Stomach (tissue), 9 donors: ENCODE data around the gene ZNF436. TPM values are rescaled to one million over a fixed set of nuclear protein-coding genes. Genes with fewer than 3 reads are reported as not detected.

ENCODE experiments used
- DNase-seq, 2 donors: peaks; one replicate each; pipeline versions ENCODE4 v3.0.0 to v3.0.0-alpha.2; 2013 to 2019
- H3K27ac ChIP-seq, 5 donors: fragments of 200-600 bp in 4 of 5; sonication (generic) in 4 of 5; one replicate each; pipeline ENCODE4 v1.5.1; 2013 to 2019; ENCODE audit warnings: mild to moderate bottlenecking in 1 of 5, moderate library complexity in 1 of 5
- H3K27me3 ChIP-seq, 3 donors: fragments of 200-600 bp; sonication (generic); one replicate each; pipeline ENCODE4 v1.5.1; 2017 to 2019; ENCODE audit warnings: mixed run types in 1 of 3
- H3K36me3 ChIP-seq, 4 donors: fragments of 200-600 bp; sonication (generic); 1 replicate in 3 of 4; 2 replicates in 1 of 4; pipeline ENCODE4 v1.5.1; 2016 to 2019
- H3K4me1 ChIP-seq, 4 donors: fragments of 200-600 bp; sonication (generic); one replicate each; pipeline ENCODE4 v1.5.1; 2016 to 2019
- H3K4me3 ChIP-seq, 4 donors: fragments of 200-600 bp; sonication (generic) in 3 of 4; one replicate each; pipeline ENCODE4 v1.5.1; 2016 to 2019; ENCODE audit warnings: mild to moderate bottlenecking in 1 of 4
- H3K9me3 ChIP-seq, 4 donors: fragments of 200-600 bp; sonication (generic); one replicate each; pipeline ENCODE4 v1.5.1; 2016 to 2019
- CTCF ChIP-seq, 7 experiments: fragments of 450-650 bp in 4 of 7; fragments of 200-600 bp in 3 of 7; sonication (generic) in 3 of 7; IDR thresholded peaks; one replicate each; pipeline ENCODE4 v1.5.1; 2016 to 2019; ENCODE audit warnings: antibody characterized with exemption in 7 of 7, control low read depth in 2 of 7, mild to moderate bottlenecking in 1 of 7
- EP300 ChIP-seq: sonication (generic); formaldehyde crosslinking; IDR thresholded peaks from one replicate; pipeline ENCODE4 v1.6.1; 2017; ENCODE audit warnings: antibody characterized with exemption
- POLR2A ChIP-seq, 4 donors: fragments of 450-650 bp; IDR thresholded peaks; one replicate each; pipeline ENCODE4 v1.6.1; 2016; ENCODE audit warnings: antibody characterized with exemption in 4 of 4, control low read depth in 2 of 4, mild to moderate bottlenecking in 1 of 4, moderate library complexity in 1 of 4
- POLR2AphosphoS5 ChIP-seq, 3 donors: sonication (generic); formaldehyde crosslinking; IDR thresholded peaks; one replicate each; pipeline ENCODE4 v1.6.1; 2016; ENCODE audit warnings: antibody characterized with exemption in 3 of 3
- WGBS, 5 donors: extraction: QIAGEN DNeasy Blood & Tissue Kit in 3 of 5; methylation state at CpG; one replicate each; pipeline versions ENCODE4 v1.1.5 to v1.1.7; 2013 to 2018; 5-methylcytosine and 5-hydroxymethylcytosine counted together
- intact Hi-C: fragments of 100-400 bp; cut with DNase I; formaldehyde crosslinking; loops from one replicate; pipeline ENCODE4 v1.15.1; 2023; ENCODE audit warnings: low total_unique reads
- polyA plus RNA-seq, 3 donors: library from polyadenylated mRNA; stranded (reverse); fragments of 200-250 nt; gene quantifications; one replicate each; pipeline ENCODE4 v1.2.3, GENCODE V29; 2013
- total RNA-seq, 5 donors: library from RNA; depleted of rRNA; stranded (reverse); fragments of >200 nt; gene quantifications; one replicate each; pipeline versions ENCODE4 v1.1.0 to v1.2.3, GENCODE V29; 2014 to 2016
- donor health status: healthy with polysubstance abuse.
- donor health status: Bipolar disorder and iron deficiency.
- donor health status: healthy.

ZNF436 gene
- total and polyA plus RNA-seq, 8 donors, result 3.1 to 29.9 (median 9.3) TPM

- TF ChIP-seq CTCF (IDR thresholded peaks at IDR 0.05) (no peak), POLR2A (IDR thresholded peaks at IDR 0.05) (no peak), POLR2AphosphoS5 (IDR thresholded peaks at IDR 0.05) (no peak), EP300 (no peak)
- Histone ChIP-seq H3K9me3 (peaks cover 27 to 63% (median 44%) of the 10 kb centered on the region in 4 donors), H3K4me1 (peaks cover 10 to 15% (median 13%) of the 10 kb centered on the region in 4 donors), H3K4me3 (no peak overlapping the region), H3K36me3 (peaks cover 36 to 86% (median 75%) of the 10 kb centered on the region in 4 donors), H3K27ac (no peak overlapping the region), H3K27me3 (no peaks in the 10 kb centered on the region)
- 97 to 99% (median 98%) methylated on average over 13 of the region's 13 CpGs for WGBS, 5 donors
- DNase-seq, result no peak
- intact Hi-C loops, result no loop called here
Observed at GRCh38 chr1:23362218-23362713, 7.4 kb downstream of the ZNF436 start.

- Histone ChIP-seq H3K4me1 (no peaks in the 10 kb centered on the region), H3K4me3 (no peak overlapping the region), H3K27ac (no peak overlapping the region), H3K9me3 (peaks cover 23 to 41% (median 35%) of the 10 kb centered on the region in 4 donors), H3K36me3 (peaks cover 27 to 52% (median 41%) of the 10 kb centered on the region in 4 donors), H3K27me3 (no peaks in the 10 kb centered on the region)
- no peak for TF ChIP-seq POLR2A (IDR thresholded peaks at IDR 0.05)
- no peak for TF ChIP-seq EP300
- no peak for TF ChIP-seq CTCF (IDR thresholded peaks at IDR 0.05)
- no peak for TF ChIP-seq POLR2AphosphoS5 (IDR thresholded peaks at IDR 0.05)
- intact Hi-C loops, result no loop called here
- WGBS, 5 donors, result 92 to 99% (median 96%) methylated on average over 3 of the region's 3 CpGs
- no peak for DNase-seq
Observed at GRCh38 chr1:23358310-23358875, 11.2 kb downstream of the ZNF436 start.

GRCh38 chr1:23357138-23357908 lies 12.3 kb downstream of the ZNF436 start:
- Histone ChIP-seq H3K9me3 (peaks cover 14 to 31% (median 24%) of the 10 kb centered on the region in 4 donors), H3K4me3 (no peak overlapping the region), H3K36me3 (peaks cover 17 to 42% (median 30%) of the 10 kb centered on the region in 4 donors), H3K4me1 (no peaks in the 10 kb centered on the region), H3K27ac (peak overlapping the region in 2 of 5 donors; percentile 7 to 30), H3K27me3 (no peaks in the 10 kb centered on the region)
- intact Hi-C loops, result no loop called here
- DNase-seq, result peak in 1 of 2 donors; percentile 62
- no peak for TF ChIP-seq POLR2A (IDR thresholded peaks at IDR 0.05)
- TF ChIP-seq CTCF (IDR thresholded peaks at IDR 0.05), result no peak
- no peak for TF ChIP-seq POLR2AphosphoS5 (IDR thresholded peaks at IDR 0.05)
- TF ChIP-seq EP300, result no peak
- 40 to 48% (median 47%) methylated on average over 3 of the region's 3 CpGs for WGBS, 5 donors

- Histone ChIP-seq H3K27ac (no peak overlapping the region), H3K27me3 (no peaks in the 10 kb centered on the region), H3K4me1 (no peaks in the 10 kb centered on the region), H3K4me3 (no peak overlapping the region), H3K36me3 (peaks cover 9 to 34% (median 23%) of the 10 kb centered on the region in 4 donors), H3K9me3 (peaks cover 6 to 23% (median 17%) of the 10 kb centered on the region in 4 donors)
- intact Hi-C loops, result no loop called here
- no peak for TF ChIP-seq POLR2AphosphoS5 (IDR thresholded peaks at IDR 0.05)
- no peak for TF ChIP-seq POLR2A (IDR thresholded peaks at IDR 0.05)
- TF ChIP-seq CTCF (IDR thresholded peaks at IDR 0.05), result no peak
- no peak for TF ChIP-seq EP300
- WGBS, 5 donors, result 81 to 87% (median 84%) methylated on average over 8 of the region's 8 CpGs
- DNase-seq, result no peak
Observed at GRCh38 chr1:23356471-23357137, 13.0 kb downstream of the ZNF436 start.
